ENCODE data around the gene DOK3. TPM values are rescaled to one million over a fixed set of nuclear protein-coding genes. Genes with fewer than 3 reads are reported as not detected.
"Not testable (repeated sequence)": the region's sequence is repeated elsewhere in the genome, so short reads cannot be mapped to it uniquely, and the experiment has no call there.

The DOK3 gene
- total RNA-seq, 4 donors from 2014 or later = 1.5 to 4.0 (median 2.0) TPM

GRCh38 chr5:177489119-177489716 lies 20.4 kb downstream of the DOK3 start:
- WGBS, 2 donors = 78 to 90% methylated on average over 17 to 26 of the region's 26 CpGs
- no peak overlapping the region for H3K4me3 ChIP-seq (ENCODE audit: low read depth, poor library complexity, severe bottlenecking)
- intact Hi-C loops (cut with DNase I; ENCODE audit: low total_unique reads) = no loop called here
- no peak for DNase-seq (ENCODE audit: low spot score in 2 of 2)
- TF ChIP-seq, protein P1, sequence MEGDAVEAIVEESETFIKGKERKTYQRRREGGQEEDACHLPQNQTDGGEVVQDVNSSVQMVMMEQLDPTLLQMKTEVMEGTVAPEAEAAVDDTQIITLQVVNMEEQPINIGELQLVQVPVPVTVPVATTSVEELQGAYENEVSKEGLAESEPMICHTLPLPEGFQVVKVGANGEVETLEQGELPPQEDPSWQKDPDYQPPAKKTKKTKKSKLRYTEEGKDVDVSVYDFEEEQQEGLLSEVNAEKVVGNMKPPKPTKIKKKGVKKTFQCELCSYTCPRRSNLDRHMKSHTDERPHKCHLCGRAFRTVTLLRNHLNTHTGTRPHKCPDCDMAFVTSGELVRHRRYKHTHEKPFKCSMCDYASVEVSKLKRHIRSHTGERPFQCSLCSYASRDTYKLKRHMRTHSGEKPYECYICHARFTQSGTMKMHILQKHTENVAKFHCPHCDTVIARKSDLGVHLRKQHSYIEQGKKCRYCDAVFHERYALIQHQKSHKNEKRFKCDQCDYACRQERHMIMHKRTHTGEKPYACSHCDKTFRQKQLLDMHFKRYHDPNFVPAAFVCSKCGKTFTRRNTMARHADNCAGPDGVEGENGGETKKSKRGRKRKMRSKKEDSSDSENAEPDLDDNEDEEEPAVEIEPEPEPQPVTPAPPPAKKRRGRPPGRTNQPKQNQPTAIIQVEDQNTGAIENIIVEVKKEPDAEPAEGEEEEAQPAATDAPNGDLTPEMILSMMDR (IDR thresholded peaks at IDR 0.05) = no peak
- TF ChIP-seq POLR2A (IDR thresholded peaks at IDR 0.05) = no peak

- 93 to 97% methylated on average over 14 to 15 of the region's 15 CpGs for WGBS, 2 donors
- no peak for TF ChIP-seq POLR2A (IDR thresholded peaks at IDR 0.05)
- TF ChIP-seq, protein P1 (IDR thresholded peaks at IDR 0.05) = no peak
- intact Hi-C loops (cut with DNase I; ENCODE audit: low total_unique reads) = no loop called here
- no peak for DNase-seq (ENCODE audit: low spot score in 2 of 2)
- no peak overlapping the region for H3K4me3 ChIP-seq (ENCODE audit: low read depth, poor library complexity, severe bottlenecking)
These were observed 21.7 kb downstream of the DOK3 start for GRCh38 chr5:177487975-177488374.

- no peak for TF ChIP-seq POLR2A (IDR thresholded peaks at IDR 0.05)
- TF ChIP-seq, protein P1 (IDR thresholded peaks at IDR 0.05) = no peak
- intact Hi-C loops (cut with DNase I; ENCODE audit: low total_unique reads) = no loop called here
- 92 to 98% methylated on average over 8 of the region's 8 CpGs for WGBS, 2 donors
- H3K4me3 ChIP-seq (ENCODE audit: low read depth, poor library complexity, severe bottlenecking) = no peak overlapping the region
- DNase-seq (ENCODE audit: low spot score in 2 of 2) = no peak
These were observed 22.5 kb downstream of the DOK3 start for GRCh38 chr5:177487144-177487543.

DNA sequence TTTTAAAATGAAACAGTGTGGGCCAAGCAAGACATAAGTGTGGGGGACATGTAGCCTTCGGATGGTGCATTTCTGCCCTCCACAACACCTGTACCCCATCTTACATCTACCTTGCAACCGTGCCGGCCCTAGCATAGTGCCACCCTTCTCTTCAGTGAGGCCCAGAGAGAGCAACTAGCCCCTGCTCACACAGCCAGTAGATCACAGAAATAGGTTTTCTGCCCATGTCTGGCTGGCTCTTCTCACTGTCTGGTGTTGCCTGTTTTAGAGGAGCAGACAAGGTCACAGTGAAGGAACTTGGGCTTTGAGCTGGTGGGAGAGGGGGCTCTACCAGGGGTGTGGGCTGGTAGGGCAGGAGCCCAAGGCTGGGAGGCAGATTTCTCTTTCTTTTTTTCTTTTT lies 23.4 kb downstream of the DOK3 start:
- 93 to 100% methylated on average over 3 of the region's 3 CpGs for WGBS, 2 donors
- intact Hi-C loops (cut with DNase I; ENCODE audit: low total_unique reads) = no loop called here
- no peak for DNase-seq (ENCODE audit: low spot score in 2 of 2)
- TF ChIP-seq, protein P1 (IDR thresholded peaks at IDR 0.05) = no peak
- TF ChIP-seq POLR2A (IDR thresholded peaks at IDR 0.05) = no peak
- H3K4me3 ChIP-seq (ENCODE audit: low read depth, poor library complexity, severe bottlenecking) = no peak overlapping the region

GRCh38 chr5:177485753-177486152 lies 23.9 kb downstream of the DOK3 start:
- DNase-seq (ENCODE audit: low spot score in 2 of 2); H3K4me3 ChIP-seq (ENCODE audit: low read depth, poor library complexity, severe bottlenecking); intact Hi-C loops (cut with DNase I; ENCODE audit: low total_unique reads): not testable (repeated sequence)
- 100% methylated on average over 3 of the region's 3 CpGs for WGBS, 2 donors

DNA sequence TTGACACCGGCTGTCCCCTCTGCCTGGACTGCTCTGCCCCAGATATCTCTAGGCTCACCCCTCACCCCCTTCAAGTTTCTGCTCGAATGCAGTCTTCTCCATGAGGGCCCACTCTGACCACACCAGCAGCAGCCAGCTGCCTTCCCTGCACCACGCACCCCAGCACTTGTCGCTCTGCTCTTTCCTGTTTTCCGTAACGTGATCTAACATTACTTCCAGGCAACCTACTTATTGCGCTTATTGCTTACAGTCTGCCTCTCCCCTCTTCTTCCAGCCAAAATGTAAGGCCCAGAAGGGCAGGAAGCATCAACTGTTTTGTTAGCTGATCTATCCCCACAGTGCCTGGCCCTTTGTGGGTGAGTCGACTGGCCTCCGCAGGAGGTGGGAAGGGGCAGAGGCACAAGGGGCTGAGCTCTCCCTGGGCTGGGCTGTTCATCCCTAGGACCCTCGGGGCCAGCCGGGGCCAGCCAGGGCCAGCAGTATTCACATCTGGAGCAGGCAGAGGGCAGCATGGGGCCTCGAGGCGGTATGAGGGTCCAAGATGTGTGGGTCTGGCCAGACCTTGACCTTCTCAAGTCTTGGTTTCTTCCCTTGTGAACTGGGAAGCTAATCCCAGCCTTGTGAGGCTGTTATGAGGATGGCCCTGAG lies 24.6 kb downstream of the DOK3 start:
- intact Hi-C loops (cut with DNase I; ENCODE audit: low total_unique reads) = no loop called here
- H3K4me3 ChIP-seq (ENCODE audit: low read depth, poor library complexity, severe bottlenecking) = no peak overlapping the region
- 84 to 86% methylated on average over 9 to 13 of the region's 13 CpGs for WGBS, 2 donors

More for the DNA sequence above, 24.6 kb downstream of the DOK3 start:
- DNase-seq (ENCODE audit: low spot score in 2 of 2) = no peak
- TF ChIP-seq, protein P1 (IDR thresholded peaks at IDR 0.05) = no peak
- no peak for TF ChIP-seq POLR2A (IDR thresholded peaks at IDR 0.05)

All from lower leg skin (tissue), 4 donors.